HG03097 (cell line): ENCODE data around the gene HES3.

Experiments used
- ATAC-seq: cut with Tn5 transposase; IDR thresholded peaks from one replicate; pipeline ENCODE4 v1.9.1; 2021; ENCODE audit not compliant: unreplicated experiment, low FRiP score

Gene HES3

DNA sequence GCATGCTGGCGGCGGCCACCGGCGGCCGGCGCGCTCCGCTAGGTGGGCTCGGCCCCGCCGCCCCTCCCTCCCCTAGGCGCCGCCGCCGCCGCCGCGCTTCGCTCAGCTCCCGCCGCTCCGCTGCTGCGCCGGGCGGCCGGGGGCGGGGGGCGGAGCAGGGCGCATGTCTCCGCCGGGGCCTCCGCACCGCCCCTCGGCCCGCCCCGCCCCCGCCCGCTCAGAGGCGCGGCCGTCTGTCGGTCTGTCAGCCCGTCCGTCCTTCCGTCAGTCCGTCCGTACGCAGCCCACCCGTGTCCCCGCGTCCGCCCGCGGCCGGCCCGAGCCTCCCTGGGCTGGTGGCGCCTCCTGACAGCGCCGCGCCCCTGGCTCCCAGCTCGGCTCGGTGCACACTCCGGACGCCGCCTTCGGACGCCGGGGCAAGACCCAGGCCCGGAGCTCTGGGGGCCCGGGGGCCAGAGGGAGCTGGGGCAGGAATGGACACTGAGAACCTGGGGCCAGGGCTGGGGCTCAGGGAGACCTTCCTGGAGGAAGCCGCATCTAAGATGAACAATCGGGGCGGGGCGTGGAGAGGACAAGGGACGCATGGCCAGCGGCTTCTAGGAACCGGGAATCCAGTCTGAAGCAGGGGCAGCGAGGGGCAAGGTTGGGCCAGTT, 17.1 kb downstream of the HES3 start, which contains the start of gene GPR153:
TSS of gene GPR153 (minus strand) at position 138 of the 654 bp plus-strand sequence. CDS start 6,193 bp downstream, outside the sequence.
- ATAC-seq = no peak

DNA sequence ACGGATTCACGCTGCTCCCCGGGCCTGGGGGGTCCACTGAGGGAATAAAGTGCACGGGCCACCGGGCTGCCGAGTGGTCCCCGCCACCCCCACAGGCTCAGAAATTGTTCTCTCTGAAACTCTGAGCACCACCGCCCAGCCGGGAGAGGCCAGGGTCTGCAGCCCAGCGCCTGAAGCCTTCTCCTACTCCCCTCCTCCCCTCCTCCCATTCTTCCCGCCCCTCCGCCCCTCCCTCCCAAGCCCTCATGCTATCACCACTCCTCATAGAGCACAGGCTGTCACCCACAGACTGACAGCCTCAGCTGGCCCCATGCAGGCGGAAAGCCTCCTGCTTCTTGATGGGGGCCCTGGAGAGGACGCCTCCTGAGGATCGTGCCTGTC, 17.6 kb downstream of the HES3 start:
- ATAC-seq = no peak

DNA sequence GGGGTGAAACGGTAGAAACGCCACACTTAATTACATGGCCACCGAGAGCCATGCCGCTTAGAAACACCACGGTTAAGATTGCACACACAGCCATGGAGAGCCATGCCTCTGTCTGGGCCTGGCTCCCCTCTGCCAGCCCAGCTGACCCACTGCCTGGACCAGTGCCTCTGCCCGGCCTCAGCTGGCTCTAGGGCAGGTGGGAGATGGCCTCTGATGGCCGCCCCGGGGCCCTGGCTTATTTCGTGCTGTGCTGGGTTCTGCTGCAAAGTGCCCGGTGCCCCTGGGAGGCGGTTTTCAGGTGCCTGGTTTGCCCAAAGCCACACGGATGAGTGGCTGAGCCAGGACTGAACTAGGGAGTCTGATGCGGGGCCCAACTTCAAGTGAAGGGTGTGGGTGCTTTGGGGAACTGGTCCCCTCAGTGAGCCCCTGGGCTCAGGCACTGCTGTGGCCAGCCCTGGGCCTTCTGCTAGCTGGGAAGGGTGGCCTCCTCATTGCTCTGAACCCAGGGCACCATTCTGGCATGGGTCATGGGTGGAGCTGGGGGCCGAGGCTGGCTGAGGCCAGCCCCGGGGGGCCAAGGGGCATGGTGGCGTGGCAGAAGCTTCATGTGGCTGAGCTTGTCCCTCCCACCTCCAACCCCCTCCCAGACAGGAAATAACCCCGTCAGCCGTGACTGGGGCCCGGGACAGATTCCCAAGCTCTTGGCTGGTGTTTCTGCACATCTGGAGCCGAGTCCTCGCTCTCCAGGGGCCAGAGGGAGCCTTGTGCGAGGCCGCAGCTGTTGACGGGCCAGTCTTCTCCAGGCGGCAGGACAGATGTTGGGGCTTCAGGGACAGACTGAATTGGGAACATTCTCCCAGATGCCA, 18.8 kb downstream of the HES3 start:
- no peak for ATAC-seq

- ATAC-seq = no peak
Observed at GRCh38 chr1:6263716-6264115, 19.7 kb downstream of the HES3 start.

DNA sequence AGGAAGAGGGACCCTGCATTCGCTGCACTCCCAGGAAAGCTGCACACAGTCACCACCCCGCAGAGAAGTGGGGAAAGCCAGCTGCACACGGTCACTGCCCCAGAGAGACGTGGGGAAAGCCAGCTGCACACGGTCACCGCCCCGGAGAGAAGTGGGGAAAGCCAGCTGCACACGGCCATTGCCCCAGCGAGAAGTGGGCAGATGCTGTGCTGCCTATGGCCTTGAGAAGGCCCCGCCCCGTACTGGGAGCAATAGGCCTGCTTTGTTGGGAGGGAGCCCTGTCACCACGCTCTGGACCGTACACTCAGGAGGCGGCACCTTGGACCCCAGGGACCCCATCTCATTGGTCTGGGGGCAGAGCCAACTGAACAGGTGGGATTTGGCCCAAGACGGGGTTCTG, 21.2 kb downstream of the HES3 start:
- no peak for ATAC-seq

- no peak for ATAC-seq
Observed at GRCh38 chr1:6266641-6267040, 22.7 kb downstream of the HES3 start.

DNA sequence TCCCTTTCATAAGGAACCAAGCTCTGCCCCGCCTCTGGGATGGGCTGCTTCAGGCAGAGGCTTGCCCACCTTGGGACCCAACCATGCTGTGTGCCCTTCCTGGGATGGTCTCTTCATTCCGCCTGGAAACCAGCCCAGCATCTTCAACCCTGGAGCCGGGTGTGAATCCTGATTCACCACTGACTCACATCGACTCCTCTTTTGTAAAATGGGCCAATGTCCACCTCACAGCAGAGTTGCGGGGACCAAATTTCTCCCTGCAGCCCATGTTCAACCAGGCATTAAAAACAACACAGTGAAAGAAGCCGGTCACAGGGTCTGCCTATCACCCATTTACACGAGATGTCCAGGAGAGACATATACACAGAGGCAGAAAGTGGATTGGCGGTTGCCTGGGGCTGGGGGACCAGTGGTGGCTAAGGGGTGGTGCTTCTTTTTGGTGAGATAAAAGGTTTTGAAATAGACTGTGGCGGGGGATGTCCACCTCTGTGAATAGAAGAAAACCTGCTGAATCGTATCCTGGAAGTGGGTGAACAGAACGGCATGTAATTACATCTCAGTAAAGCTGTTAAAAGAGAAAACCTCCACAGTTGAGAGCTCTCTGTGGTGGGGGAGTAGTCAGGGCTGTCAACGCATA, 23.8 kb downstream of the HES3 start:
- ATAC-seq = no peak

GRCh38 chr1:6268415-6268814, 24.4 kb downstream of the HES3 start:
- no peak for ATAC-seq

DNA sequence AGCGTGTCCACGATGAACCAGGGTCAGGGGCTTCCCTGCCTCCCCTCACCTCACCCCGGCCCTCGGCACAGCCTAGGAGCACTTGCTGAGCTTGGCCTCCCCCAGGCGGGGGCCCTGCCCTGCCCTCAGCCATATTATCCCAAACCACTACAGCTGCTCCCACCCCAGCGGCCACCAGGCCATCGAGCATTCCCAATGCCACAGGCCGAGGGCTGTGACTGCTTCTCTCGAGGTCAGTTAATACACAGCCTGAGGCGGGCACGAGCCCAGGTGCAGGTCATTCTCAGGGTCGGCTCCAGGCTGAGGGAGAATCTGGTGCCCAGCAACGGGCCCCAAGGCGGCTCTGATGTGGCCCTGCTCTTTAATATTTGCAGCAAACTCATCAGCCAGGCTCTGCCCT, 25.3 kb downstream of the HES3 start:
- no peak for ATAC-seq

- ATAC-seq = no peak
Observed at GRCh38 chr1:6269720-6270400, 25.9 kb downstream of the HES3 start.

- no peak for ATAC-seq
Observed at GRCh38 chr1:6270401-6270800, 26.4 kb downstream of the HES3 start.

GRCh38 chr1:6271006-6271405, 27.0 kb downstream of the HES3 start:
- no peak for ATAC-seq

- no peak for ATAC-seq
Observed at GRCh38 chr1:6271554-6271953, 27.6 kb downstream of the HES3 start.

GRCh38 chr1:6272452-6272851, 28.5 kb downstream of the HES3 start:
- ATAC-seq = no peak

DNA sequence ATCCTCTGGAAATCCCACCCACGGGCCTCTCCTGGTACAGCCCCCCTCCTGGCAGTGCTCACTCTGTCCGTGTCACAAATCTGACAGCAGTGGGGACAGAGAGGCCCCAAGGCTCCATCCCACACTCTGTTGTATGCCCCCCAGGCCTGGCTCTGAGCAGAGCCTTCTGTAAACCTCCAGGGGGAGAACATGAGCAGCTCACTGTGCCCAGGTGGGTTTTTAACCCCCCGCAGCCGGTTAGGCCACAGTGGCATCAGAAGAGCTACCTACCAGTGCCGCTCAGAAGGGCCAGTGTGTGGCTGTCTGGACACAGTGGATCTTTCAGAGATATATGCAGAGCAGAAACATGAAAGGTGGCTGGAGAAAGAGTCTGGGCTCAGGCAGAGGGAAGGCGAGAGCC, 28.9 kb downstream of the HES3 start:
- no peak for ATAC-seq

DNA sequence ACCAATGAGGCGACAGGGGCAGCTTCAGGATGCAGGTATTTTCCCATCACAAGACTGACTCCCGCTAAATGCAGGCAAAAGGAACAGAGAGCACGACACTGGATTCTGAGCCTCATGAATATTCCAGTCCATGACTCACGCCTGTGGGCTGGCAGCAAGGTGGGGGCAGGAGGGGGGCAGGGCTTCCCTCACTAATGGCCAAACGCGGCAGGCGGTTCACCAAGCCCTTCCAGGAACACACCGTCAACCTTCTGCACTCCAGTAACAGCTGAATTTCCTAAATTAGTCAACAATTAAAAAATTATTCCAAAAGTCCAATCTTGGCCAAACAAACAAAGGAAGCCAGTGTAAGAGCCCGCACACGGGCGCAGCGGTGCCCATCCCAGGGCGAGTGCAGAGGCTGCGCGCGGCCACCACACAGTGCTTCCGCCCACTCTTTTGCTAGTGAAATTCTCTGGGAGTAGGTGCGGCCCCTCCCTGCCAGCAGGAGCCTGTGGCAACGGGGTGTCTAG, 29.5 kb downstream of the HES3 start:
- no peak for ATAC-seq

- ATAC-seq = no peak
Observed at GRCh38 chr1:6274102-6274501, 30.1 kb downstream of the HES3 start.

DNA sequence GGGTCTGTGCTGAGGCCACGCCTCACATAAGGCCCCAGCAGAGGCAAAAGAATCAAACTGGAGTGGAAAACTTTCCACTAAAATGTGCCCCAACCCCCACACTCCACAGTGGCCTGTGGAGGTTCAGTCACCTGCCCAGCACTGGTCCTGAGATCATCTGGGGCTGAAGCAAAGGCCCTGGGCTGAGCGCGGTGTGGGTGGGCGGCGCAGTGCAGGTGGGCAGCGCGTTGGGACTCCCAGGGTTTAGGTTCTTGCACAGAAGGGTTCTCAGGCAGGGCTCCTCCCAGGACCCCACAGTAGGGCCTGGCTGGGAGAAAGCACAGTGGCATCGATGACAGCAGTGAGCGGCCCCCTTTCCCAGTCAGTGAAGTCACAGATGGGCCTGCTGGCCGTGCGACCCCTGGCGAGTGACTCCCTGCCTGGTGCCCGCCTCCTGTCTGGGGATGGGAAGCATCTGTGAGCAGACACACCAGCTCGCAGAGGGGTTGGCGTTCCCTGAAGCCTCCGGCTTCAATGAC, 30.7 kb downstream of the HES3 start:
- ATAC-seq = no peak

GRCh38 chr1:6275826-6276782, 32.1 kb downstream of the HES3 start:
- ATAC-seq = no peak
